22Rv1 (cell line): ENCODE data around the gene PLEKHJ1.

Experiments
- H3K27ac ChIP-seq: fragments of 450-650 bp; 2 replicates; pipeline ENCODE4 v1.5.1; 2017
- CTCF ChIP-seq: fragments of 450-650 bp; IDR thresholded peaks from 2 replicates; pipeline ENCODE4 v1.5.1; 2017; ENCODE audit warnings: mild to moderate bottlenecking
- ZFX ChIP-seq: fragments of 450-650 bp; IDR thresholded peaks from 2 replicates; pipeline ENCODE4 v1.6.1; 2017; ENCODE audit warnings: antibody characterized with exemption, borderline replicate concordance

The PLEKHJ1 gene

GRCh38 chr19:2246014-2246620, 10.0 kb upstream of the PLEKHJ1 start:
- no peak for TF ChIP-seq CTCF
- no peak for TF ChIP-seq ZFX
- 0 out of 2 replicates have a peak overlapping the region, but pooled peaks have one; percentile 48 for H3K27ac ChIP-seq

- TF ChIP-seq CTCF (no peak), ZFX (no peak)
- no peak overlapping the region for H3K27ac ChIP-seq
Observed at GRCh38 chr19:2245273-2245672, 9.1 kb upstream of the PLEKHJ1 start.

GRCh38 chr19:2244486-2244885, 8.4 kb upstream of the PLEKHJ1 start:
- no peak overlapping the region for H3K27ac ChIP-seq
- TF ChIP-seq CTCF (no peak), ZFX (no peak)

GRCh38 chr19:2244125-2244411, 7.9 kb upstream of the PLEKHJ1 start:
- no peak for TF ChIP-seq ZFX
- no peak for TF ChIP-seq CTCF
- no peak overlapping the region for H3K27ac ChIP-seq

- no peak overlapping the region for H3K27ac ChIP-seq
- TF ChIP-seq CTCF (no peak), ZFX (no peak)
Observed at GRCh38 chr19:2243274-2244124, 7.4 kb upstream of the PLEKHJ1 start.

- TF ChIP-seq ZFX, result no peak
- no peak for TF ChIP-seq CTCF
- H3K27ac ChIP-seq, result no peak overlapping the region
Observed at GRCh38 chr19:2242816-2243215, 6.7 kb upstream of the PLEKHJ1 start.

GRCh38 chr19:2242092-2242537, 6.0 kb upstream of the PLEKHJ1 start:
- no peak overlapping the region for H3K27ac ChIP-seq
- TF ChIP-seq ZFX (no peak), CTCF (no peak)
